Transverse colon (tissue), 4 donors: ENCODE data around the gene EXTL1. TPM values are rescaled to one million over a fixed set of nuclear protein-coding genes. Genes with fewer than 3 reads are reported as not detected.

Experiments used
- DNase-seq: peaks from one replicate; pipeline ENCODE4 v3.0.0-alpha.2; 2019
- H3K27ac ChIP-seq, 4 donors: fragments of 200-600 bp; sonication (generic); 2 replicates each; pipeline ENCODE4 v1.5.1; 2016 to 2018; ENCODE audit warnings: inconsistent platforms in 4 of 4
- H3K27me3 ChIP-seq: fragments of 200-600 bp; sonication (generic); 2 replicates; pipeline ENCODE4 v1.5.1; 2017; ENCODE audit warnings: inconsistent platforms
- H3K36me3 ChIP-seq, 4 donors: fragments of 200-600 bp; sonication (generic); 2 replicates each; pipeline ENCODE4 v1.5.1; 2017 to 2019; ENCODE audit warnings: inconsistent platforms in 4 of 4
- H3K4me1 ChIP-seq, 4 donors: fragments of 200-600 bp; sonication (generic); 2 replicates each; pipeline ENCODE4 v1.5.1; 2017 to 2020; ENCODE audit warnings: inconsistent platforms in 4 of 4
- H3K4me3 ChIP-seq, 4 donors: fragments of 200-600 bp; sonication (generic); 1 replicate in 1 of 4; 2 replicates in 3 of 4; pipeline versions ENCODE4 v1.5.1 to v1.6.1; 2017 to 2019; ENCODE audit warnings: inconsistent platforms in 4 of 4
- H3K9me3 ChIP-seq, 2 donors: fragments of 200-600 bp; sonication (generic); 2 replicates each; pipeline ENCODE4 v1.5.1; 2017 to 2019; ENCODE audit warnings: inconsistent platforms in 2 of 2
- CTCF ChIP-seq, 5 experiments: fragments of 200-600 bp in 3 of 5; fragments of 450-650 bp in 2 of 5; sonication (generic) in 3 of 5; IDR thresholded peaks; 1 replicate in 2 of 5; 2 replicates in 3 of 5; pipeline ENCODE4 v1.5.1; 2016 to 2017; ENCODE audit warnings: antibody characterized with exemption in 5 of 5, inconsistent platforms in 3 of 5, mild to moderate bottlenecking in 2 of 5, moderate library complexity in 1 of 5
- EP300 ChIP-seq: sonication (generic); formaldehyde crosslinking; IDR thresholded peaks from one replicate; pipeline ENCODE4 v1.6.1; 2017; ENCODE audit warnings: antibody characterized with exemption, low read depth
- POLR2A ChIP-seq: fragments of 450-650 bp; IDR thresholded peaks from one replicate; pipeline ENCODE4 v1.6.1; 2016; ENCODE audit warnings: antibody characterized with exemption, mild to moderate bottlenecking, moderate library complexity
- POLR2AphosphoS5 ChIP-seq, 3 donors: sonication (generic); formaldehyde crosslinking; IDR thresholded peaks; one replicate each; pipeline ENCODE4 v1.6.1; 2016; ENCODE audit warnings: antibody characterized with exemption in 3 of 3
- WGBS, 2 donors: methylation state at CpG; one replicate each; pipeline ENCODE4 v1.1.5; 2018; ENCODE audit warnings: low coverage in 1 of 2; 5-methylcytosine and 5-hydroxymethylcytosine counted together
- in situ Hi-C, 4 donors: fragments of 200-750 bp; cut with MboI; loops; one replicate each; pipeline versions ENCODE4 v1.15.0 to v1.15.1; 2017; ENCODE audit warnings: low sequenced_read_pairs in 3 of 4, low pct_ligation_motif_present in 1 of 4, low pct_unique_long_range_greater_than_20kb in 1 of 4
- intact Hi-C: fragments of 100-400 bp; cut with DNase I; formaldehyde crosslinking; loops from one replicate; pipeline ENCODE4 v1.15.1; 2023; ENCODE audit warnings: low total_unique reads
- total RNA-seq, 4 donors: library from RNA; depleted of rRNA; stranded (reverse); fragments of >200 nt; gene quantifications; one replicate each; pipeline ENCODE4 v1.1.0, GENCODE V29; 2016

Gene EXTL1
- total RNA-seq, 4 donors from 2014 or later: 0.16 to 0.41 TPM; not detected in 2

- no peak overlapping the region for H3K27ac ChIP-seq
- intact Hi-C loops: no loop called here
- in situ Hi-C loops: no loop called here
- H3K4me3 ChIP-seq: no peak overlapping the region
- TF ChIP-seq POLR2A: no peak
- TF ChIP-seq EP300: no peak
- TF ChIP-seq POLR2AphosphoS5 (IDR thresholded peaks at IDR 0.05): no peak
- no peak for TF ChIP-seq CTCF (IDR thresholded peaks at IDR 0.05)
- H3K36me3 ChIP-seq: no peaks in the 10 kb centered on the region
- H3K9me3 ChIP-seq: no peaks in the 10 kb centered on the region
- no peaks in the 10 kb centered on the region for H3K27me3 ChIP-seq
- WGBS, 2 donors: 20 to 67% methylated on average over 1 to 3 of the region's 8 CpGs
- no peak for DNase-seq
- H3K4me1 ChIP-seq: peaks cover 0 to 5% (median 2%) of the 10 kb centered on the region in 4 donors
Measured at GRCh38 chr1:26022404-26022779, 817 bp downstream of the EXTL1 start.

GRCh38 chr1:26023009-26023408, 1.4 kb downstream of the EXTL1 start:
- TF ChIP-seq CTCF (IDR thresholded peaks at IDR 0.05): no peak
- no peak for TF ChIP-seq POLR2A
- H3K9me3 ChIP-seq: no peaks in the 10 kb centered on the region
- no peak for DNase-seq
- 76% methylated on average over 10 of the region's 13 CpGs; no CpG with 5 or more reads in 1 of the 2 donors for WGBS, 2 donors
- no peaks in the 10 kb centered on the region for H3K36me3 ChIP-seq
- in situ Hi-C loops (no loop called here), intact Hi-C loops (no loop called here)
- no peaks in the 10 kb centered on the region for H3K27me3 ChIP-seq
- no peak overlapping the region for H3K4me3 ChIP-seq
- no peak overlapping the region for H3K27ac ChIP-seq
- peaks cover 0 to 5% (median 2%) of the 10 kb centered on the region in 4 donors for H3K4me1 ChIP-seq

GRCh38 chr1:26023826-26024225, 2.3 kb downstream of the EXTL1 start:
- DNase-seq: no peak
- Histone ChIP-seq H3K27me3 (no peaks in the 10 kb centered on the region), H3K36me3 (no peaks in the 10 kb centered on the region), H3K9me3 (no peaks in the 10 kb centered on the region), H3K4me3 (no peak overlapping the region), H3K27ac (no peak overlapping the region), H3K4me1 (peaks cover 0 to 5% (median 2%) of the 10 kb centered on the region in 4 donors)
- 83 to 91% methylated on average over 1 to 5 of the region's 5 CpGs for WGBS, 2 donors
- TF ChIP-seq CTCF (IDR thresholded peaks at IDR 0.05) (no peak), POLR2AphosphoS5 (IDR thresholded peaks at IDR 0.05) (no peak), EP300 (no peak), POLR2A (no peak)
- intact Hi-C loops (no loop called here), in situ Hi-C loops (no loop called here)

- Histone ChIP-seq H3K9me3 (no peaks in the 10 kb centered on the region), H3K36me3 (no peaks in the 10 kb centered on the region), H3K27ac (no peak overlapping the region), H3K4me1 (peaks cover 0 to 5% (median 2%) of the 10 kb centered on the region in 4 donors), H3K27me3 (no peaks in the 10 kb centered on the region), H3K4me3 (no peak overlapping the region)
- 66% methylated on average over 5 of the region's 5 CpGs; no CpG with 5 or more reads in 1 of the 2 donors for WGBS, 2 donors
- intact Hi-C loops (no loop called here), in situ Hi-C loops (loop anchor here in 3 of 4 donors (25.0 kb wide), 2 partner anchors 112 to 137 kb away; partner anchors contain the start of genes C1orf232 (in 2 of the 3), FAM110D (in 2 of the 3), ZNF593 (in 2 of the 3) and ZNF593OS (in 2 of the 3))
- TF ChIP-seq CTCF (IDR thresholded peaks at IDR 0.05): no peak
- no peak for TF ChIP-seq POLR2A
- no peak for TF ChIP-seq EP300
- TF ChIP-seq POLR2AphosphoS5 (IDR thresholded peaks at IDR 0.05): no peak
- DNase-seq: no peak
Measured at GRCh38 chr1:26025060-26025459, 3.5 kb downstream of the EXTL1 start.
